Astrocyte of the cerebellum (primary cell): ENCODE results near the gene LHX4.

Experiments
- DNase-seq: peaks from one replicate; pipeline ENCODE4 v3.0.0-alpha.2; 2011; ENCODE audit warnings: low read depth
- H3K4me3 ChIP-seq: 2 replicates; pipeline ENCODE4 v1.5.1; 2011; ENCODE audit warnings: mild to moderate bottlenecking, low read depth, low read length, moderate library complexity
- in situ Hi-C: cut with HindIII; loops from 2 replicates; pipeline ENCODE4 v1.10.0; 2017; ENCODE audit warnings: low sequenced_read_pairs
- TF ChIP-seq, protein P1 (sequence below): IDR thresholded peaks from 2 replicates; pipeline ENCODE4 v1.5.1; 2012; ENCODE audit warnings: low read length, low read depth, moderate library complexity, mild to moderate bottlenecking; ENCODE audit errors: missing control alignments

Gene LHX4

DNA sequence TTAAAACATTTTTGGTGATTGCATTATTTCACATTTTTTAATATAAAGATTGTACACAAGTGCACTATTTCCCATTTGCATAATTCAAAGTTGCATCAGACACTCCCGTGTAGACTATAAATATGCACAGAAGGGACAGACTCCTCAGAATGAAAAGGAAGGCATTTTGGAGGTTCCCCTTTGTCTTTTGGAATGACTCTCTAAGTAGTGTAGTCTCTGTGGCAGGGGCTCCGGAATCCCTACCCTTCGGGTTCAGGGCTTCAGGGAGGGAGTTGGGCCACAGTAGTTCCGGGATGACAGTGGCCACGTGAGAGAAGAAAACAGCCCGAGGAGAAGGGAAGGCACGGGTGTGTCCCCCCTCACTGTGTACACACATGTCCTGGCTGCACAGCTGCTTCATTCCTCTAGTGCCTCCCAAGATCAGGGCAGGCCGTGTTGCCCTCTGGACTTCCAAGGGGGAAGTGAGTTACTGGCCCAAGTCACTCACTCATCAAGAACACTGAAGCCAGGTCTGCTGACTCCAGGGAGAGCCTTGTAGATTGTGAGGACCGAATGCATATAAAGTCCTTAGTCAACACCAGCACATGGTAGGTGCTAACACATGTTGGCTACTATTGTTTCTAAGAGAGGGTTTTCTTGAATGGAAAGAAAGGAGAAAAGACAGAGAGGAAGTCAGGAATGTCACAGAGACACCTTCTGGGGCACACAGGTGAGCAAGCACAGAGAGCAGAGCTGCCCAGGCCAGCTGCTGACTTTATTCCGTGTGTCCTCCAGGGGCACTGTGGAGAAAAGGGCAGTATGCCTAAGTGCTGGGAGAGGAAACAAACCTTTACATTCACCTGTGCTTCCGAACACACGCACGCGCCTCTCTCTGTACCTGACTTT lies 39.8 kb downstream of the LHX4 start:
- no peak for DNase-seq
- TF ChIP-seq, protein P1, sequence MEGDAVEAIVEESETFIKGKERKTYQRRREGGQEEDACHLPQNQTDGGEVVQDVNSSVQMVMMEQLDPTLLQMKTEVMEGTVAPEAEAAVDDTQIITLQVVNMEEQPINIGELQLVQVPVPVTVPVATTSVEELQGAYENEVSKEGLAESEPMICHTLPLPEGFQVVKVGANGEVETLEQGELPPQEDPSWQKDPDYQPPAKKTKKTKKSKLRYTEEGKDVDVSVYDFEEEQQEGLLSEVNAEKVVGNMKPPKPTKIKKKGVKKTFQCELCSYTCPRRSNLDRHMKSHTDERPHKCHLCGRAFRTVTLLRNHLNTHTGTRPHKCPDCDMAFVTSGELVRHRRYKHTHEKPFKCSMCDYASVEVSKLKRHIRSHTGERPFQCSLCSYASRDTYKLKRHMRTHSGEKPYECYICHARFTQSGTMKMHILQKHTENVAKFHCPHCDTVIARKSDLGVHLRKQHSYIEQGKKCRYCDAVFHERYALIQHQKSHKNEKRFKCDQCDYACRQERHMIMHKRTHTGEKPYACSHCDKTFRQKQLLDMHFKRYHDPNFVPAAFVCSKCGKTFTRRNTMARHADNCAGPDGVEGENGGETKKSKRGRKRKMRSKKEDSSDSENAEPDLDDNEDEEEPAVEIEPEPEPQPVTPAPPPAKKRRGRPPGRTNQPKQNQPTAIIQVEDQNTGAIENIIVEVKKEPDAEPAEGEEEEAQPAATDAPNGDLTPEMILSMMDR, result peak; percentile 38
- in situ Hi-C loops, result no loop called here
- H3K4me3 ChIP-seq, result no peak overlapping the region

GRCh38 chr1:180270530-180271271 lies 40.6 kb downstream of the LHX4 start:
- DNase-seq, result no peak
- no peak overlapping the region for H3K4me3 ChIP-seq
- TF ChIP-seq, protein P1, result no peak
- in situ Hi-C loops, result no loop called here

DNA sequence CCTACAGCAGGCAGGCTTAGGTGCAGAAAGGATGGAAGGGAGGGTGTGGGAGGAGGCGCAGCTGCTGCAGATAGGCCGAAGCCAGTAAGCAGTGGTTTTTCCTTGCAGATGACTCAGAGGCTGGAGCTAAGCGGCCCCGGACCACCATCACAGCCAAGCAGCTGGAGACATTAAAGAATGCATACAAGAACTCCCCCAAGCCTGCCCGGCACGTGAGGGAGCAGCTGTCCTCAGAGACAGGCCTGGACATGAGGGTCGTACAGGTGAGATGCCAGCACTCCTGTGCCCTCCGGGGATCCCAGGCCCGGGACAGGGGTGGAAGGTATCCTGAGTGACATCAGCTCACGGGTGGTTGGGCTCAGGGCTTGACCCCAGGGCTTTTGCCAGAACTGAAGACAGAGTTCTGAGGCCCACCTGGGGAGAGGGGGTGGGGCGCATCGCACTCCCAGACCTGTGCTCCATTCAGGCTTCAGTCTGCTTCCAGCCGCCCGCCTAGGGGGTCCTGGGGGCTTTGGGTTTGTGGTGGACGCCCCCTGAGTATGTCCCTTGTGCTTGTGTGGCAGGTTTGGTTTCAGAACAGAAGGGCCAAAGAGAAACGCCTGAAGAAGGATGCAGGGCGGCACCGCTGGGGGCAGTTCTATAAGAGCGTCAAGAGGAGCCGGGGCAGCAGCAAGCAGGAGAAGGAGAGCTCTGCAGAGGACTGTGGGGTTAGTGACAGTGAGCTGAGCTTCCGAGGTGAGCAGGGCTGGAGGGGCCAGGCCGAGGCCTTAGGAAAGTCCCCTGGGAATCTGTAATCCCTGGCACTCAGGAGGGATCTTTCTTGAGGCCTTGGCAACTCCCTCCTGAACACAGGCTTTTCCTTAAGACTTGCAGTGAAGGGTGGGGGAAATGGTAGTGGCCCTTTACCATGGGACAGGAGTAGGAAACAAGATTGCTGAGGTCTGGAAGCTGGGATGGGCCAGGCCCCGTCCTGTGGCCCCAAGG lies 41.5 kb downstream of the LHX4 start:
- TF ChIP-seq, protein P1, result no peak
- in situ Hi-C loops, result no loop called here
- no peak overlapping the region for H3K4me3 ChIP-seq
- peak; percentile 38 for DNase-seq

- in situ Hi-C loops, result no loop called here
- TF ChIP-seq, protein P1, result no peak
- no peak for DNase-seq
Measured at GRCh38 chr1:180272395-180272794, 42.3 kb downstream of the LHX4 start.

DNA sequence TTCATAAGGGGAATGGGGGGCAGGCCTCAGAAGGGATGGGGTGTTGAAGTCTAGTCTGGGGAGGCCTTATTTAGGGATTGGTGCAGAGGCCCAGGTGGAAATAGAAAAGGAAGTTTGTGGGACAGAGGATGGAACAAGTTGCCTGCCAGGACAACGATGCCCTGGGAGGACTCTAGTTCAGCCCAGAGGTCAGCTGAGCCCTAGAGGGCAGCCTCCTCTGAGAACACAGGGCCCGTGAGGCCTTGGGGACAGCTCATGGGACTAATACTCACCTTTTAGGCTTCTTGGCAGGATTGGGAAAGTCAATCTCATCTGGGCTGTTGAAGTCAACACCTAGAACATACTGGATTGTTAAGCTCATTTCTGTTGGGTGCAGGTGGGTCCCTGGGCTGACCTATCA lies 43.0 kb downstream of the LHX4 start:
- in situ Hi-C loops, result no loop called here
- TF ChIP-seq, protein P1, result no peak
- no peak overlapping the region for H3K4me3 ChIP-seq
- no peak for DNase-seq

More at GRCh38 chr1:180272395-180272794, 42.3 kb downstream of the LHX4 start:
- no peak overlapping the region for H3K4me3 ChIP-seq

GRCh38 chr1:180274221-180274620 lies 44.2 kb downstream of the LHX4 start:
- H3K4me3 ChIP-seq, result no peak overlapping the region
- TF ChIP-seq, protein P1, result no peak
- in situ Hi-C loops, result no loop called here
- no peak for DNase-seq
